Muscle layer of colon (tissue), 2 donors: ENCODE data around the gene CTNNA2.

Experiments used
- H3K27ac ChIP-seq: one replicate; pipeline ENCODE4 v1.7.0; 2013; ENCODE audit warnings: low read depth, mild to moderate bottlenecking, low read length, moderate library complexity
- H3K27me3 ChIP-seq, 2 donors: one replicate each; pipeline ENCODE4 v1.7.0; 2013; ENCODE audit warnings: low read length in 2 of 2, mild to moderate bottlenecking in 2 of 2; ENCODE audit not compliant: insufficient read depth in 2 of 2, control insufficient read depth in 1 of 2
- H3K36me3 ChIP-seq: one replicate; pipeline ENCODE4 v1.7.0; 2013; ENCODE audit warnings: mild to moderate bottlenecking, low read length; ENCODE audit not compliant: insufficient read depth
- H3K4me1 ChIP-seq: one replicate; pipeline ENCODE4 v1.7.0; 2013; ENCODE audit warnings: mild to moderate bottlenecking, low read length; ENCODE audit not compliant: insufficient read depth
- H3K4me3 ChIP-seq, 2 donors: one replicate each; pipeline ENCODE4 v1.7.0; 2013; ENCODE audit warnings: low read length in 2 of 2, low read depth in 1 of 2, mild to moderate bottlenecking in 1 of 2, moderate library complexity in 1 of 2
- H3K9ac ChIP-seq: one replicate; pipeline ENCODE4 v1.7.0; 2013; ENCODE audit warnings: low read length
- H3K9me3 ChIP-seq: one replicate; pipeline ENCODE4 v1.7.0; 2013; ENCODE audit warnings: mild to moderate bottlenecking, low read length
- donor health status: abdominal sarcoma.
- donor health status: Adenocarcinoma of cecum.

The CTNNA2 gene

GRCh38 chr2:79903222-79904000 is 390.6 kb downstream of the CTNNA2 start:
- Histone ChIP-seq H3K4me3 (no peak overlapping the region), H3K27ac (no peak overlapping the region), H3K4me1 (no peaks in the 10 kb centered on the region), H3K27me3 (no peaks in the 10 kb centered on the region), H3K36me3 (no peaks in the 10 kb centered on the region), H3K9me3 (no peaks in the 10 kb centered on the region), H3K9ac (no peak overlapping the region)

- Histone ChIP-seq H3K27me3 (no peaks in the 10 kb centered on the region), H3K27ac (no peak overlapping the region), H3K36me3 (no peaks in the 10 kb centered on the region), H3K9ac (no peak overlapping the region), H3K9me3 (no peaks in the 10 kb centered on the region), H3K4me3 (no peak overlapping the region), H3K4me1 (no peaks in the 10 kb centered on the region)
Measured at GRCh38 chr2:79906139-79906890, 393.5 kb downstream of the CTNNA2 start.

- no peaks in the 10 kb centered on the region for H3K27me3 ChIP-seq
- H3K9ac ChIP-seq: no peak overlapping the region
- no peak overlapping the region for H3K27ac ChIP-seq
- no peaks in the 10 kb centered on the region for H3K36me3 ChIP-seq
- H3K9me3 ChIP-seq: no peaks in the 10 kb centered on the region
- no peak overlapping the region for H3K4me3 ChIP-seq
- H3K4me1 ChIP-seq: no peaks in the 10 kb centered on the region
Measured at GRCh38 chr2:79909521-79909920, 396.7 kb downstream of the CTNNA2 start.

- no peak overlapping the region for H3K4me3 ChIP-seq
- no peaks in the 10 kb centered on the region for H3K4me1 ChIP-seq
- no peaks in the 10 kb centered on the region for H3K36me3 ChIP-seq
- H3K27me3 ChIP-seq: no peaks in the 10 kb centered on the region
- H3K9ac ChIP-seq: no peak overlapping the region
- no peak overlapping the region for H3K27ac ChIP-seq
- H3K9me3 ChIP-seq: no peaks in the 10 kb centered on the region
Measured at GRCh38 chr2:79910643-79911042, 397.8 kb downstream of the CTNNA2 start.

GRCh38 chr2:79915455-79915854 is 402.6 kb downstream of the CTNNA2 start:
- no peaks in the 10 kb centered on the region for H3K27me3 ChIP-seq

GRCh38 chr2:79916285-79916684 is 403.4 kb downstream of the CTNNA2 start:
- Histone ChIP-seq H3K9ac (no peak overlapping the region), H3K36me3 (no peaks in the 10 kb centered on the region), H3K9me3 (no peaks in the 10 kb centered on the region), H3K27ac (no peak overlapping the region), H3K4me1 (no peaks in the 10 kb centered on the region), H3K27me3 (no peaks in the 10 kb centered on the region), H3K4me3 (no peak overlapping the region)

More at GRCh38 chr2:79915455-79915854, 402.6 kb downstream of the CTNNA2 start:
- Histone ChIP-seq H3K9me3 (no peaks in the 10 kb centered on the region), H3K4me3 (no peak overlapping the region), H3K27ac (no peak overlapping the region), H3K9ac (no peak overlapping the region), H3K4me1 (no peaks in the 10 kb centered on the region), H3K36me3 (no peaks in the 10 kb centered on the region)

GRCh38 chr2:79920512-79921076 is 407.7 kb downstream of the CTNNA2 start:
- Histone ChIP-seq H3K36me3 (no peaks in the 10 kb centered on the region), H3K9me3 (no peaks in the 10 kb centered on the region), H3K27ac (no peak overlapping the region), H3K27me3 (no peaks in the 10 kb centered on the region), H3K9ac (no peak overlapping the region), H3K4me1 (no peaks in the 10 kb centered on the region), H3K4me3 (no peak overlapping the region)

GRCh38 chr2:79929624-79930023 is 416.8 kb downstream of the CTNNA2 start:
- no peak overlapping the region for H3K4me3 ChIP-seq
- H3K9me3 ChIP-seq: no peaks in the 10 kb centered on the region
- H3K36me3 ChIP-seq: no peaks in the 10 kb centered on the region
- no peak overlapping the region for H3K9ac ChIP-seq
- no peaks in the 10 kb centered on the region for H3K27me3 ChIP-seq
- no peaks in the 10 kb centered on the region for H3K4me1 ChIP-seq
- H3K27ac ChIP-seq: no peak overlapping the region

GRCh38 chr2:79935046-79935732 is 422.3 kb downstream of the CTNNA2 start:
- H3K36me3 ChIP-seq: no peaks in the 10 kb centered on the region
- no peak overlapping the region for H3K9ac ChIP-seq

GRCh38 chr2:79935771-79936657 is 423.2 kb downstream of the CTNNA2 start:
- Histone ChIP-seq H3K9me3 (no peaks in the 10 kb centered on the region), H3K4me3 (no peak overlapping the region), H3K27ac (no peak overlapping the region), H3K27me3 (no peaks in the 10 kb centered on the region), H3K36me3 (no peaks in the 10 kb centered on the region), H3K4me1 (peaks cover 4% of the 10 kb centered on the region), H3K9ac (no peak overlapping the region)

More at GRCh38 chr2:79935046-79935732, 422.3 kb downstream of the CTNNA2 start:
- Histone ChIP-seq H3K9me3 (no peaks in the 10 kb centered on the region), H3K27ac (no peak overlapping the region), H3K4me1 (peaks cover 4% of the 10 kb centered on the region), H3K27me3 (no peaks in the 10 kb centered on the region), H3K4me3 (no peak overlapping the region)
